ENCODE data around the gene C3orf33. TPM values are rescaled to one million over a fixed set of nuclear protein-coding genes. Genes with fewer than 3 reads are reported as not detected.

C3orf33 gene
- total and polyA plus RNA-seq, 2 of the 13 experiments (the other 11 are each of a cell fraction or from before 2014, with no cell fraction given), result 9.2 to 12.6 TPM

- TF ChIP-seq DBP (CRISPR knock-in tag; IDR thresholded peaks at IDR 0.05; ENCODE audit: not compliant biosample characterization) (no peak), FOSL1 (CRISPR knock-in tag; IDR thresholded peaks at IDR 0.05; ENCODE audit: borderline replicate concordance) (no peak), ZNF407 (CRISPR knock-in tag; IDR thresholded peaks at IDR 0.05; ENCODE audit: not compliant biosample characterization) (no peak), U2AF2 (IDR thresholded peaks at IDR 0.05; ENCODE audit: low read depth, low read length) (no peak), AKAP8 (CRISPR knock-in tag; IDR thresholded peaks at IDR 0.05) (no peak), ZNF772 (CRISPR knock-in tag; IDR thresholded peaks at IDR 0.05) (0 out of 2 replicates have a peak, but pooled peaks have one; percentile 5), ZNF572 (CRISPR knock-in tag; IDR thresholded peaks at IDR 0.05) (no peak), RFX3 (CRISPR knock-in tag; IDR thresholded peaks at IDR 0.05) (no peak), TFDP1 (CRISPR knock-in tag; IDR thresholded peaks at IDR 0.05; ENCODE audit: borderline replicate concordance) (no peak), GLI4 (CRISPR knock-in tag; IDR thresholded peaks at IDR 0.05; ENCODE audit: borderline replicate concordance) (no peak), ZNF605 (CRISPR knock-in tag; IDR thresholded peaks at IDR 0.05) (0 out of 2 replicates have a peak, but pooled peaks have one; percentile 50), ZNF749 (CRISPR knock-in tag; IDR thresholded peaks at IDR 0.05; ENCODE audit: borderline replicate concordance) (no peak), ZNF335 (CRISPR knock-in tag; IDR thresholded peaks at IDR 0.05) (no peak), ZBTB2 (CRISPR knock-in tag; IDR thresholded peaks at IDR 0.05; ENCODE audit: low read depth) (no peak), ZNF784 (CRISPR knock-in tag; IDR thresholded peaks at IDR 0.05; ENCODE audit: borderline replicate concordance) (no peak)
These were observed 67.5 kb downstream of the C3orf33 start (continued) for GRCh38 chr3:155738580-155739076.

Data from HepG2 (cell line).